Measurements from ENCODE around the gene TCEANC.
"Not testable (repeated sequence)": the region's sequence is repeated elsewhere in the genome, so short reads cannot be mapped to it uniquely, and the experiment has no call there.

The TCEANC gene

DNA sequence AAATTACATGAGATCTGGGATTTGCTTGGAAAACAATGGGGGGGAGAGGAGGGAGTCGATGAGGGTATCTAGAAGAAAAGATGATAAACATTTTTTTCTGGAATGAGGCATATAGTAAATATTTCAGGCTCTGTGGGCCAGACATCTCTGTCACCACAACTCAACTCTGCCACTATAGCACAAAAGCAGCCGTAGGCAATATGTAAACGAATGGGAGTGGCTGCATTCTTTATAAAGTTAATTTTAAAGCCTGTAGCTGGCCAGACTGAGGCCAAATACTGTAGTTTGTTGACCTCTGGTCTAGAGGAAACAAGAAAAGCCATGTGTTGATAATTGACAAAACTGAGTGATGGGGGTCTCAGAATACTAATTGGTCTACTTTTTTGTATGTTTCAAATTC lies 14.1 kb upstream of the TCEANC start:
- whole genome bisulfite sequencing (ENCODE audit: insufficient coverage, insufficient read length): no CpG with 5 or more reads among the region's 3 CpGs
- DNase-seq (ENCODE audit: low read depth, low spot score): no peak
- Histone ChIP-seq H3K27me3 (ENCODE audit: control insufficient read depth, insufficient read depth, low read length) (no peaks in the 10 kb centered on the region), H3K4me1 (ENCODE audit: control insufficient read depth, insufficient read depth, low read length) (no peaks in the 10 kb centered on the region), H3K36me3 (ENCODE audit: control insufficient read depth, insufficient read depth, low read length) (no peaks in the 10 kb centered on the region), H3K9me3 (ENCODE audit: control insufficient read depth, insufficient read depth, low read length) (no peaks in the 10 kb centered on the region), H3K4me3 (ENCODE audit: low read length) (no peak overlapping the region), H3K27ac (ENCODE audit: low read length) (no peak overlapping the region)

DNA sequence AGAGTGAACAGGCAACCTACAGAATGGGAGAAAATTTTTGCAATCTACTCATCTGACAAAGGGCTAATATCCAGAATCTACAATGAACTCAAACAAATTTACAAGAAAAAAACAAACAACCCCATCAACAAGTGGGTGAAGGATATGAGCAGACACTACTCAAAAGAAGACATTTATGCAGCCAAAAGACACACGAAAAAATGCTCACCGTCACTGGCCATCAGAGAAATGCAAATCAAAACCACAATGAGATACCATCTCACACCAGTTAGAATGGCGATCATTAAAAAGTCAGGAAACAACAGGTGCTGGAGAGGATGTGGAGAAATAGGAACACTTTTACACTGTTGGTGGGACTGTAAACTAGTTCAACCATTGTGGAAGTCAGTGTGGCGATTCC lies 11.3 kb upstream of the TCEANC start:
- not testable (repeated sequence) for H3K27me3 ChIP-seq (ENCODE audit: control insufficient read depth, insufficient read depth, low read length); H3K4me3 ChIP-seq (ENCODE audit: low read length); H3K4me1 ChIP-seq (ENCODE audit: control insufficient read depth, insufficient read depth, low read length); H3K36me3 ChIP-seq (ENCODE audit: control insufficient read depth, insufficient read depth, low read length); H3K27ac ChIP-seq (ENCODE audit: low read length); H3K9me3 ChIP-seq (ENCODE audit: control insufficient read depth, insufficient read depth, low read length); DNase-seq (ENCODE audit: low read depth, low spot score)
- WGBS (ENCODE audit: insufficient coverage, insufficient read length): no CpG with 5 or more reads among the region's 4 CpGs

DNA sequence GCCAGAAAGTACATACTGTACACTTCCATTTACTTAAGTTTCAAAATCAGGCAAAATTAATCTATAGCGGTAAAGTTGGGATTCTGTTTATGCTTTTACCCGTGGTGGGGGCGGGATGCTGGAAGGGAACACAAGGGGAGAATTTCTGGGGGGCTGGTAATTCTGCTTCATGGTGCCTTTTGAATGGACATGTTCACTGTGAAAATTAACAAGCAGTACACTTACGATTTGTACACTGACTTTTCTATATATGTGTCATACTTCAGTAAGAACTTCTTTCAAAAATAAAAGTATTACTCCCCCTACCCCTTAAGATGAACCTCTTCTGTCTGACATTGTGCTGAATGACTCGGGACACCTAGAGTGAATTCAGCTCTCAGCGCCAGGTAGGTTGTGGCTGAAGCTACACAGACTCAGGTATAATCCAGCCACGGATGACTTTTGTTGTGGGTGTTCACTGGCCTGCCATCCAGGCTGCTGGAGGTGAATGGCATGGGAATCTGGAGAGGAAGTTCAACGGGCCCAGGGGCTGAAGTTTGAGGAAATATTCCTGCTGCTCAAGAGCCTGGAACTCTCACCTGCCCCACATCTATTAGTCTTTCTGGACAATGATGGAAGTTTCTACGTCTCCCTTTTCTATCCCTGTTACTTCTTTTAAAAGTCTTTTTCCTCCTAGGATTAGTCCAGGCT lies 7.3 kb upstream of the TCEANC start:
- DNase-seq (ENCODE audit: low read depth, low spot score): no peak
- H3K27me3 ChIP-seq (ENCODE audit: control insufficient read depth, insufficient read depth, low read length): no peaks in the 10 kb centered on the region
- H3K36me3 ChIP-seq (ENCODE audit: control insufficient read depth, insufficient read depth, low read length): no peaks in the 10 kb centered on the region
- no peak overlapping the region for H3K27ac ChIP-seq (ENCODE audit: low read length)
- no peak overlapping the region for H3K4me3 ChIP-seq (ENCODE audit: low read length)
- no CpG with 5 or more reads among the region's 9 CpGs for WGBS (ENCODE audit: insufficient coverage, insufficient read length)
- H3K9me3 ChIP-seq (ENCODE audit: control insufficient read depth, insufficient read depth, low read length): no peaks in the 10 kb centered on the region
- H3K4me1 ChIP-seq (ENCODE audit: control insufficient read depth, insufficient read depth, low read length): no peaks in the 10 kb centered on the region; the same call in 1 of the 2 replicates

DNA sequence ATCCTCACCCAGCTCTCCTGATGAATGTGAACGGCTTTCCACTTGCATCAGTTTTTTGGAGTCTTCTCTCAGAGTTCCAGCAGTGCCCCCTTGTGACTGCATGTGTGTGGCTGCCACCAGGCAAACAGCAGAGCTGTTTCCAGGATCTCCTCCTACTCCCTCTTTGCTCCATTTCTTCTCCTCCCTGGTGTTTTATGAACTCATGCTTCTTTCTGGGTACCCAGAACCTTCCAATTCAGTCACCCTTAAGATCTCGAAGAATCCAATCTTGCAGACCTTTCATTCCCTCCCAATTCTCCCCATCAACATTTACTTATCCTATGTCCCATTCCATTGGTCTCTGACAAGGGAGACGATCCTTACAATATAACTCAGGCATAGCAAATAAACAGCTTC lies 6.8 kb upstream of the TCEANC start:
- H3K36me3 ChIP-seq (ENCODE audit: control insufficient read depth, insufficient read depth, low read length): no peaks in the 10 kb centered on the region
- H3K27me3 ChIP-seq (ENCODE audit: control insufficient read depth, insufficient read depth, low read length): no peaks in the 10 kb centered on the region
- no peaks in the 10 kb centered on the region; the same call in 1 of the 2 replicates for H3K4me1 ChIP-seq (ENCODE audit: control insufficient read depth, insufficient read depth, low read length)
- H3K9me3 ChIP-seq (ENCODE audit: control insufficient read depth, insufficient read depth, low read length): no peaks in the 10 kb centered on the region
- no CpG with 5 or more reads among the region's 3 CpGs for WGBS (ENCODE audit: insufficient coverage, insufficient read length)
- H3K27ac ChIP-seq (ENCODE audit: low read length): no peak overlapping the region
- H3K4me3 ChIP-seq (ENCODE audit: low read length): no peak overlapping the region
- DNase-seq (ENCODE audit: low read depth, low spot score): peak; percentile 18

DNA sequence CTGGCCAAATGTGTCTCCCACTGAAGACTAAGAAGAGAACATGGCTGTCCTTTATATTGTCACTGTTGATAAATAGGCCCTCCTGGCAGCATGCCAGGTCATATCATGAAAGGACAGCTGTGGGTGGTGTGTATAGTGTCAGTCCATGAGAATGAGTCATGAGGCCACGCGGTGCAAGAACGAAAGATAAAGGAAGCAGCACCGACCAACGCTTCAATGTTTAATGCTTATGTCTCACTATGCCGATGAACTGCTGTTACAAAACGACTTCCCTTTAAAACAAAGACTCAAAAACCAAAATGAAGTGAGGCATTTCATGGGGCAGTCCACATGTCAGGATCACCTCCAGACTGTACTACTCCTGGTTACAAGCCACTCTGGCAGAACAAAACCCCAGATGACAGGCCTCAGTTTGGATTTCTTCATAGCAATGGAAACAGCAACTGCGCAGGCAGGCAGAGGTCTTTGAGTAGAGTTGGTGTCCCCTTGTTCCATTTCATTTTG lies 5.2 kb upstream of the TCEANC start:
- no CpG with 5 or more reads among the region's 8 CpGs for WGBS (ENCODE audit: insufficient coverage, insufficient read length)
- Histone ChIP-seq H3K4me1 (ENCODE audit: control insufficient read depth, insufficient read depth, low read length) (no peaks in the 10 kb centered on the region; the same call in 1 of the 2 replicates), H3K36me3 (ENCODE audit: control insufficient read depth, insufficient read depth, low read length) (no peaks in the 10 kb centered on the region), H3K27ac (ENCODE audit: low read length) (no peak overlapping the region), H3K4me3 (ENCODE audit: low read length) (no peak overlapping the region), H3K27me3 (ENCODE audit: control insufficient read depth, insufficient read depth, low read length) (no peaks in the 10 kb centered on the region), H3K9me3 (ENCODE audit: control insufficient read depth, insufficient read depth, low read length) (no peaks in the 10 kb centered on the region)
- DNase-seq (ENCODE audit: low read depth, low spot score): no peak

DNA sequence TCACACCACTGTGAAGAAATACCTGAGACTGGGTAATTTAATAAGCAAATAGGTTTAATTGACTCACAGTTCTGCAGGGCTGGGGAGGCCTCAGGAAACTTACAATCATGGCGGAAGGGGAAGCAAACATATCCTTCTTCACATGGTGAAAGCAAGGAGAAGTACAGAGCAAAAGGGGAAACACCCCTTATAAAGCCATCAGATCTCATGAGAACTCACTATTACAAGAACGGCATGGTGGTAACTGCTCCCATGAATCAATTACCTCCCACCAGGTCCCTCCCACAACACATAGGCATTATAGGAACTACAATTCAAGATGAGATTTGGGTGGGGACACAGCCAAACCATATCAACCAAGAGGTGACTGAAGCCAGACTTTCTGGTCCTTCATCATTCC lies 4.6 kb upstream of the TCEANC start:
- not testable (repeated sequence) for DNase-seq (ENCODE audit: low read depth, low spot score); H3K4me1 ChIP-seq (ENCODE audit: control insufficient read depth, insufficient read depth, low read length); H3K9me3 ChIP-seq (ENCODE audit: control insufficient read depth, insufficient read depth, low read length); H3K27me3 ChIP-seq (ENCODE audit: control insufficient read depth, insufficient read depth, low read length); H3K36me3 ChIP-seq (ENCODE audit: control insufficient read depth, insufficient read depth, low read length); H3K4me3 ChIP-seq (ENCODE audit: low read length); H3K27ac ChIP-seq (ENCODE audit: low read length)
- no CpG with 5 or more reads among the region's 2 CpGs for WGBS (ENCODE audit: insufficient coverage, insufficient read length)

DNA sequence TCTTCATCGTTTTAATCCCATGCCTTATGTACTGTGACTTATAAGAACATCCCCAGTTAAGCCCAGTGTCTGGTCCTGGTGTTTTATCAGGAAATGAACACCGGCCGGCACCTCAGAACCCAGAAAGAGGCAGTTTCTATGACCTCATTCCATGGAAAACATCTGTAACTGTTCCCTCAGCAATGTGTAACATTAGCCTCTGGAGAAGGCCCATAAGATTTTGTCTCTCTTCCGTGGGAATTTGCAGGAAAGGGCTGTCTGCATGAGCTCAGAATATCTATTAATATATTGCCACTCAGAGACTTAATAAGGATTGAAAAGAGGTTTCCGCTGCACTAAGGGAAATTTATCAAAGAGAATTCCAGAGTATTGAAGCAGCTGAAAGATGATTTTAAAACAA lies 3.1 kb upstream of the TCEANC start:
- no CpG with 5 or more reads among the region's 5 CpGs for WGBS (ENCODE audit: insufficient coverage, insufficient read length)
- no peaks in the 10 kb centered on the region for H3K27me3 ChIP-seq (ENCODE audit: control insufficient read depth, insufficient read depth, low read length)
- no peaks in the 10 kb centered on the region; the same call in 1 of the 2 replicates for H3K4me1 ChIP-seq (ENCODE audit: control insufficient read depth, insufficient read depth, low read length)
- no peaks in the 10 kb centered on the region for H3K9me3 ChIP-seq (ENCODE audit: control insufficient read depth, insufficient read depth, low read length)
- no peak overlapping the region for H3K4me3 ChIP-seq (ENCODE audit: low read length)
- no peak overlapping the region for H3K27ac ChIP-seq (ENCODE audit: low read length)
- no peaks in the 10 kb centered on the region for H3K36me3 ChIP-seq (ENCODE audit: control insufficient read depth, insufficient read depth, low read length)
- DNase-seq (ENCODE audit: low read depth, low spot score): no peak

DNA sequence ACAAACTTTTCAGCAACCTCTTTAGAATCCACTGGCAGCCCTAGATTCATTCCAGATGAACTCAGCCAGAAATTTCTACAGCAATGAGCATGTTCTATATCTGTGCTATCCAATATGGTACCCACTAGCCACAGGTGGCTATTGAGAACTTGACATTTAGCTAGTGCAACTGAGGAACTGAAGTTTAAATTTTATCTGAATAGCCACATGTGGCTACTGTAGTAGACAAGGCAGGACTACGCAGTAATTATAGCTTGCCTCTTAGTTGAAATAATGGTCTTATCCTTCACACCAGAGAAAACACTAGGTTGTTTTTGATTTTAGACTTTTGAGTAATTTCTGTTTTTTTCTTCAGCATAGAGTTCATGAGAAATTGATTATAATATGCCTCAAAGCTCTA lies 2.6 kb upstream of the TCEANC start:
- no peak overlapping the region for H3K4me3 ChIP-seq (ENCODE audit: low read length)
- H3K27ac ChIP-seq (ENCODE audit: low read length): no peak overlapping the region
- no CpG with 5 or more reads among the region's 1 CpG for WGBS (ENCODE audit: insufficient coverage, insufficient read length)

DNA sequence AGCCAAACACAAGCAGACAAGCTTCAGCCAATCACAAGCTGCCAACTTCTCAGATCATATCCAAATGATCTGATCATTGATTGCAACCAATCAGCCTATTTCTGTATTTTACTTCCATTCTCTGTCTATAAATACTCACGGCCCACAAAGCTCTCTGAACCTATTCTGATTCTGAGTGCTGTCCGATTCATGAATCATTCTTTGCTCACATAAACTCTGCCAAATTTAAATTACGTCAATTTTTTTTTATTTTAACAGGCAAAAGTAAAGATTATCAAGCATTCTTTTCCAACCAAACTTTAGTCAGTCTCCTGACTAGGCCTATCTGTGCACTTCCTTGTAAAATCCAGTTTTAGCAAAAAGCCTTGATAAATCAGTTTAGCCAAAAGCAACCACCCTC lies 1.8 kb upstream of the TCEANC start:
- H3K4me1 ChIP-seq (ENCODE audit: control insufficient read depth, insufficient read depth, low read length): no peaks in the 10 kb centered on the region
- no peak for DNase-seq (ENCODE audit: low read depth, low spot score)
- no peaks in the 10 kb centered on the region for H3K36me3 ChIP-seq (ENCODE audit: control insufficient read depth, insufficient read depth, low read length)
- no CpG with 5 or more reads among the region's 3 CpGs for WGBS (ENCODE audit: insufficient coverage, insufficient read length)
- H3K4me3 ChIP-seq (ENCODE audit: low read length): no peak overlapping the region
- H3K27me3 ChIP-seq (ENCODE audit: control insufficient read depth, insufficient read depth, low read length): no peaks in the 10 kb centered on the region
- H3K27ac ChIP-seq (ENCODE audit: low read length): no peak overlapping the region
- no peaks in the 10 kb centered on the region for H3K9me3 ChIP-seq (ENCODE audit: control insufficient read depth, insufficient read depth, low read length)

More for the DNA sequence above, 2.6 kb upstream of the TCEANC start:
- Histone ChIP-seq H3K36me3 (ENCODE audit: control insufficient read depth, insufficient read depth, low read length) (no peaks in the 10 kb centered on the region), H3K4me1 (ENCODE audit: control insufficient read depth, insufficient read depth, low read length) (no peaks in the 10 kb centered on the region; the same call in 1 of the 2 replicates), H3K9me3 (ENCODE audit: control insufficient read depth, insufficient read depth, low read length) (no peaks in the 10 kb centered on the region), H3K27me3 (ENCODE audit: control insufficient read depth, insufficient read depth, low read length) (no peaks in the 10 kb centered on the region)
- DNase-seq (ENCODE audit: low read depth, low spot score): no peak

DNA sequence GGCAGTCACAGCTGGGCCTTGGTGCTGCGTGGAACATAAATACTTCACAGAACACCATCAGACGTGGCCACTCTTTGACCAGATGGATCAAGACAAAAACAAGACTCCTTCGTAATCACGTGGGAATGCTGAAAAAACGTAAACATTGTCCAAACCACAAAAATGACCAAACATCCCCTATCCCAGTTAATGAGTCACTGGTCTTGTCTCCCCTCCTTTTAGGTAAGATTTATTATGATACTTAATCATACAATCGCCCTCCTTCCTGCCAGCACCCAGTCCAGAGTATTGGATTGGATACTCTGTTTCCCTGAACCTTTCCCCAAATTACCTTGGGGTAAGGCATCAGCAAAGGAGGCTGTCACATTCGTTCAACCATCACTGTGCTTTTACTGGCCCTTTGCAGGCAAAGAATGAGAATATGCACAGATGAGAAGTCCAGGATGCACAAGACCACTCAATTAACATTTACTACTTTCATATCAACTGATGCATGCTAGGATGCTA lies 601 bp upstream of the TCEANC start:
- H3K9me3 ChIP-seq (ENCODE audit: control insufficient read depth, insufficient read depth, low read length): no peaks in the 10 kb centered on the region
- no peak for DNase-seq (ENCODE audit: low read depth, low spot score)

DNA sequence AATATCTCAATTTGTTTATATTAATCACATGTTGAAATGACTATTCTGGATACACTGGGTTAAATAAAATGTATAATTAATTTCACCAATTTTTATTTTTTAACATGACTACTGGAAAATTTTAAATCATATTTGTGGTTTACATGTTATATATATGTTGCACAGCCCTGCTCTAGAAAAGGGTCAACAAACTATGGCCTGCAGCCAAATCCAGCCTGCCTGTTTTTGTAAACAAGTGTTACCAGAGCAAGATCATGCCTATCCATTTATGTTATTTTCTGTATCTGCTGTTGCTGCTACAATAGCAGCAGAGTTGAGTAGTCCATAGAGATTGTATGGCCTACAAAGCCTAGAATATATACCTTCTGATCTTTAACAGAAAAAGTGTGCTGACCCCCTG lies 1.2 kb downstream of the TCEANC start:
- no peaks in the 10 kb centered on the region for H3K27me3 ChIP-seq (ENCODE audit: control insufficient read depth, insufficient read depth, low read length)
- no peak overlapping the region for H3K27ac ChIP-seq (ENCODE audit: low read length)
- H3K4me3 ChIP-seq (ENCODE audit: low read length): no peak overlapping the region
- H3K4me1 ChIP-seq (ENCODE audit: control insufficient read depth, insufficient read depth, low read length): no peaks in the 10 kb centered on the region
- H3K9me3 ChIP-seq (ENCODE audit: control insufficient read depth, insufficient read depth, low read length): no peaks in the 10 kb centered on the region
- DNase-seq (ENCODE audit: low read depth, low spot score): no peak
- no peaks in the 10 kb centered on the region for H3K36me3 ChIP-seq (ENCODE audit: control insufficient read depth, insufficient read depth, low read length)

More for the DNA sequence above, 601 bp upstream of the TCEANC start:
- Histone ChIP-seq H3K27me3 (ENCODE audit: control insufficient read depth, insufficient read depth, low read length) (no peaks in the 10 kb centered on the region), H3K4me1 (ENCODE audit: control insufficient read depth, insufficient read depth, low read length) (no peaks in the 10 kb centered on the region), H3K27ac (ENCODE audit: low read length) (no peak overlapping the region), H3K4me3 (ENCODE audit: low read length) (peak overlapping the region; percentile 57; the same call in 1 of the 2 replicates), H3K36me3 (ENCODE audit: control insufficient read depth, insufficient read depth, low read length) (no peaks in the 10 kb centered on the region)
- WGBS (ENCODE audit: insufficient coverage, insufficient read length): no CpG with 5 or more reads among the region's 7 CpGs
